IPS-11a (cell line): ENCODE results near the gene EPHA4.

Experiments used
- H3K4me3 ChIP-seq: one replicate; pipeline ENCODE4 v1.5.1; 2013; ENCODE audit warnings: low read depth, low read length, control low read depth

EPHA4 gene

GRCh38 chr2:221448057-221448843 is 123.9 kb downstream of the EPHA4 start:
- H3K4me3 ChIP-seq: no peak overlapping the region

GRCh38 chr2:221447310-221447709 is 124.8 kb downstream of the EPHA4 start:
- H3K4me3 ChIP-seq: no peak overlapping the region

DNA sequence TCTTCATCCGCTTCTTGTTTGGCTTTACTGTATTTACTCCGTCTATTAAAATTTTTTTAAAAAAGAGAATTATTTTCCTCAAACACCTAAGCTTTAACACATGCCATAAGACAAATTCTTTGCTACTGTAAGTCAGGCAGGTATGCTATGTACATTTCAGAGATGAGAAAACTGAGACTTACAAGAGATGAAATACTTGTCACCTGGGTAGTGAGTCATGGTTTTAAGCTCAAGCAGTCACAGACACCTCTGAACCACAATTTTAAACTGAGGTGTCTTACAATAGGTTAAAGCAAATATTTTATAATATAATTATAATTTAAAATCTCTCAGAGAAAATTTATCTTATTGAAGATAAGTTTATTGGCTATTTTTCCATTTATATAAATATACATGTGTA is 126.0 kb downstream of the EPHA4 start:
- H3K4me3 ChIP-seq: no peak overlapping the region

DNA sequence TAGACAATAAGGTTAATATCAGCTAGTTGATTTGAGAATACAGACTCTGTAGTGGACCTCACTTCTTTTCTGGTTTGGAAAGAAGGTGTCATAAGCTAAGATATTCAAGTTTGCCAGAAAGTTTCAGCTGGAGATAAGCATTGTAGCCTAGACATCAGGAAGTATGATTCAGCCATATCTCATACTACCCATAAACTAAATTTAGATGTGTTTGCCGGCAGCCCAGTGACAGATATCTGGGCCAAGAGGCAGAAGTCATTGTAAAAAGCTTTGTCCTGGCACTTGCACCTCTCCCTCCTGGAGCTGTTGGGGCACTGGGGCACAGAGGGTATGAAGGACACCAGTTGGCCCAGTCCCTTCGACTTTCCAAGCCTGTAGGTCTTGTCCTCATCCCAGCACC is 128.0 kb downstream of the EPHA4 start:
- H3K4me3 ChIP-seq: no peak overlapping the region

- H3K4me3 ChIP-seq: no peak overlapping the region
Observed at GRCh38 chr2:221443645-221444044, 128.5 kb downstream of the EPHA4 start.

- no peak overlapping the region for H3K4me3 ChIP-seq
Observed at GRCh38 chr2:221442128-221442527, 130.0 kb downstream of the EPHA4 start.

DNA sequence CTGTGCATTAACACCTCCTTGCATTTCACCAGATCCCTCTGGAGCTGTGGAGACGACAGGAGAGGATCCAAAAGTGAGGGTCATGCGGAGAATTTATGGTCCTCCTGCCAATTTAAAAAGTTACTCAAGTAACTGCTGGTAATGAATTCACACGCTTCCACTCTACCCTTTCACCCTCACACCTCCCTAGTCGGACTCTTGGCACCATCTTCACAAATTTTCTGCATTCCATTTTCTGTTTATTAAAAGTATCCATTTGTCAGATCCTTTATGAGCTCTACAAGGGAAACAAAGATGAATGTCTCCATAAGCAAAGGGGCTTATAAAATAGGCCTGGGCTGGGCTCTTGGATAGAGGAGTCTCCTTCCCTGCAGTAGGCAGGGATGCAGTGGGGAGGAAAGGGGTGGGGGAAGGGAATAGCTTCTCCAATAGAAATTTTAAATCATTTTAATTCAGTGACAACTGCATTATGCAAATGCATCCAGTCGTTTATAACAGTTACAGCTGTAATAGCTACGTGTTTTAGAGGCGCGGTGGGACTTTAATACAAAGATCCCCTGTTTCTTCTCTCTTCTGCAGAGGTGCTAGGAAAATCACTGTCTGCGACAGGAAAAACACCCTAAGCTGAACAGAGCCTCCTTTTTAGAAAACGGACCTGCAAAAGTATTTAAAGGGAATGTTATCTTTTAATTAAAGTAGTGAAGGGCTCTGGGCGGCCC is 132.2 kb downstream of the EPHA4 start:
- H3K4me3 ChIP-seq: no peak overlapping the region

GRCh38 chr2:221437056-221437455 is 135.0 kb downstream of the EPHA4 start:
- H3K4me3 ChIP-seq: no peak overlapping the region

DNA sequence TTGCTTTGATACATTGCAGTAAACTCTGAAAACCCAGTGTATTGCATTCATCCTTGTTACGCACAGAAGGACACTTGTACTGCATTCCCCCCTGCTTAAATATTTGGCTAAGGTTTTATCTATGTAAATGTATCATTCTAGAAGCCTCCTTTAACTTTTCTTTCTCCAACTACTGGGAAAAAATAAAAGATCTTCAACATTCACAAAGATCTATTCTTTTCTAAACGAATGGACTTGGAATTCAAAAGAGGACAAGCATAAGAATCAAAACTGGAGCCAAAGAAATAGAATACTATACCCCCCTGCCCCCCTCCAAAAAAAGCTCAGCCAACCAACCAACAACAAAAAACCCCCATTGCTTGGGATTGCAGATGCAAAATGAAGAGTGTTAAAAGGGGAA is 136.9 kb downstream of the EPHA4 start:
- no peak overlapping the region for H3K4me3 ChIP-seq

- H3K4me3 ChIP-seq: no peak overlapping the region
Observed at GRCh38 chr2:221434142-221434541, 138.0 kb downstream of the EPHA4 start.

DNA sequence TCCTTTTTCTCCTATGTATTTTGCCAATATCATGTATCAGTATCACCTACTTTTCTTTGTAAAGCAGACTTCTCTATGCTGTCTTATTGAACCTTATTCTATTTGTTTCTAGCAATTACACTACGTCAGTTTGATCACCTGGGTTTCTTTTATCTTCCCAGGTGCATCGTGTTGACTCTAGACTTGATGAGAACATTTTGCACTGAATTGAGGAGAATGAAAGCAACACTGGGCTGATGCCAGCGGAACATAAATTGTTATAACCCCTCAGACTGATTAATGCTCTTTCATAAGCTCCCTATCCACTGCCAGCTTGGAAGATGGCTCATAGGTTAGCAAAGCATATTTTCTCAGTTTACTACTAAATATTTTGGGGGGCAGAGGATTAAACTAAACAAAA is 140.6 kb downstream of the EPHA4 start:
- no peak overlapping the region for H3K4me3 ChIP-seq

DNA sequence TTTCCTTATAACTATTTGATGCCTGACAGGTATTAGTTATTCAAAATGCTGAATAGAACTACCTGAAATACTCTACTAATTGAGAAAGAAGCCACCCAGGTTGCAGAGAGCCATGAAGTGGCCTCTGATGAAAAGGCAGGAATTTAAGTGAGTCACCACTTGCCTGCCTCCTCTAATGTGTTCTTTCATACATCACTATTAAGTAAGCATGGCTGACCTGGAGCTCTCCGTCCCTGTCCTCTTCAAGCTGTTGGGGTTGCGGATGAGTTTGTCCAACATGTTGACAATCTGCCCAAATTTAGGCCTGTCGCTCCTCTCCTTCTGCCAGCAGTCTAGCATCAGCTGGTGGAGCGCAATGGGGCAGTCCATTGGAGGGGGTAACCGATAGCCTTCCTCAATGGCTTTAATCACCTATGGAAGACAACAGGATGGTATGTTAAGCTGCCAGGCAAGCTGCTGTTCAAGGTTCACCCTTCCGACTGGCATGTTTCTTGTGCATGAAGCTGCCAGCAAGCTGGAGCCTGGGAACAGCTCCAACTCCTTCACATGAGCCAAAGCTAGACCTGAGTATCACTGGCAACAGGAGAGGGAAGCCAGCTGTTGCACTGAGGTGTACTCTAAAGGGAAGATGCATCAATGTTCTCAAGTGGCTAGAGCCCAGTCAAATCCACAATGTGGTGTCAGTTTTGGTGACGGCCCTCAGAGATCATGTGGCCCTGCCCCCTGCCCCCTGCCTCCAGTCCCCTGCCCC is 142.2 kb downstream of the EPHA4 start:
- no peak overlapping the region for H3K4me3 ChIP-seq

- H3K4me3 ChIP-seq: no peak overlapping the region
Observed at GRCh38 chr2:221428896-221429295, 143.2 kb downstream of the EPHA4 start.

GRCh38 chr2:221426929-221427328 is 145.2 kb downstream of the EPHA4 start:
- no peak overlapping the region for H3K4me3 ChIP-seq

DNA sequence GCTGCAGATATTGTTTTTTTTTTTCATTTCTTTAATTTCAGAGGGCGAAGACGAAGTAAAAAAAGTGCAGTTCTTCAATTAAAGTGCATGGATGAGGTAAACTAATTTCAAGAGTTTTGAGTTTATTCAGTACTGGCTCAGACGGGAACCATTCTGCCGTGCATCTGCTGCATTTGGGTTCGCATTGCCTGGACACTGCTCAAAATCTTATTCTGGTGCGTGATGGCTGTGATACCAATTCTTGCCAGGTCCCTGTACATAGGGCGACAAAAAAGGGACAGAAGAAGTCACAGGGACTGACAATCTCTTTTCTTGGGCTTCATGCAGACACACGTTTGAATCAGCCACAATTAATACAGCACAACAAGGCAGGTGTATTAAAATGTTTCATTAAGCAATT is 146.2 kb downstream of the EPHA4 start:
- H3K4me3 ChIP-seq: no peak overlapping the region

DNA sequence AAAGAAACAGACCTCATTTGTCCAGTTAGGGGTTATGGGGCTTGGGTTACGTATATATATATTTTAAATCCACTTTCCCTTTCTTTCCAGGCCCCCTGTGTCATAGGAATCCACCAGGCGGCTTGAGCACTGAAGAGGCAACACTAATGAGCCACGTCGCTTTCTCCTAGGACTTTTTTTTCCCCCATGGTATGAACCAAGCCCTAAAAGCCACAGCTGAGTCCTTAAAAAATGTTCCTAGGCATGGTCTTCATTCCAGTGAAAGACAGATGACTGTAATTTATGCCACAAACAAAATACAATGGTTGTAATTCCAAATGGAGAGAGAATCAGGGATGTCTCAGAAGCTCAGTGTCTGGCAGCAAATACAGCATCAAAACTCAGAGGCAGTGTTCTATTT is 146.8 kb downstream of the EPHA4 start:
- H3K4me3 ChIP-seq: no peak overlapping the region

DNA sequence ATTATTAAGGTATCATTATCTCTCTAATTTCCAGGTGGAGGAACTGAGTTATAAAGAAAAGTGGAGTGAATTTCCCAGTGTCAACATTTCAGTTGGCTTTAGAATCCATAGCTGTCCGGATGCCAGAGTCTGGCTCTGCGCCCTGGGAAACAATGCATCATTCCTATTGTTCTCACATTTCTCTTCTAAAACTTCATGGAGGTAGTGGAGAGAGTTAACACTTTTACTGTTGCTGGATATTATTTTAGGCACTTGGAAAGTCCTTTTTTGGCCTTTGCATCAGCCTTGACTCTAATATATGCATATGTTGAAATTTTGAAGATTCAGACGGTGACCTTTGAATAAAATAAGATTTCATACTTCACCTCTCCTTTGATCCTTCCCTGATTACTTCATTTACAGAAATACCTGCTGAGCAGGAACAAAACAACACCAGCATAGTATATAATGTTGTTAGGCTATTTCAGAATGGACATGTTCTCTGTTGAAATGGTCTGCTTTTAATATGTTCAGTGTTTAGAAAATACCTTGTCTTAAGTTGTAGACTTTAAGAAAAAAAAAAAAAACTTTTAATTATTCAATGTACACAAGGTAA is 148.8 kb downstream of the EPHA4 start:
- H3K4me3 ChIP-seq: no peak overlapping the region

GRCh38 chr2:221422516-221423209 is 149.4 kb downstream of the EPHA4 start:
- no peak overlapping the region for H3K4me3 ChIP-seq

- no peak overlapping the region for H3K4me3 ChIP-seq
Observed at GRCh38 chr2:221420245-221420644, 151.9 kb downstream of the EPHA4 start.

DNA sequence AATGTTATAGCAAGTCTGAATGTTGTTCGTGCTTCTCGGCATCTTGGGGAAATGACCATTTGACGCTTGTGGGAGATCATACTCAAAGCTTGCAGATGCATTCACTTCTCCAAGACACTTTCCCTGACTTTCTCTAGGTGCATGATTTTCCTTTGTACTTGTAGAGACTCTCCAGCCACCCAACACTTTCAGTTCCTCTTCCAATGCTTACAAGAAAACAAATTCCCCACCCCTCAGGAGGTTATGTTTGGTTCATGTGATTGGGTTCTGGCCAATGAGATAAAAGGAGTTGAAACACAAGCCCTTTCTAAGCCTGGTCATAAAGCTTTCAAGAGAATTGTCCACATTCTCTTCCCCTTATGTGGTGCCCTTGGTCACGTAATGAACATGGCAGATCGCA is 156.3 kb downstream of the EPHA4 start:
- no peak overlapping the region for H3K4me3 ChIP-seq

GRCh38 chr2:221412978-221413377 is 159.1 kb downstream of the EPHA4 start:
- no peak overlapping the region for H3K4me3 ChIP-seq
